ENCODE data around the gene RLBP1. TPM values are rescaled to one million over a fixed set of nuclear protein-coding genes. Genes with fewer than 3 reads are reported as not detected.

RLBP1 gene
- total RNA-seq, 1 experiment from 2014 or later = not detected

GRCh38 chr15:89243691-89244573, 22.6 kb upstream of the RLBP1 start, which contains the start of gene FANCI (continued):
- peak; percentile 49; the same call in 1 of the 2 replicates for TF ChIP-seq USF1 (CRISPR knock-in tag; IDR thresholded peaks at IDR 0.05)
- TF ChIP-seq, protein P1, sequence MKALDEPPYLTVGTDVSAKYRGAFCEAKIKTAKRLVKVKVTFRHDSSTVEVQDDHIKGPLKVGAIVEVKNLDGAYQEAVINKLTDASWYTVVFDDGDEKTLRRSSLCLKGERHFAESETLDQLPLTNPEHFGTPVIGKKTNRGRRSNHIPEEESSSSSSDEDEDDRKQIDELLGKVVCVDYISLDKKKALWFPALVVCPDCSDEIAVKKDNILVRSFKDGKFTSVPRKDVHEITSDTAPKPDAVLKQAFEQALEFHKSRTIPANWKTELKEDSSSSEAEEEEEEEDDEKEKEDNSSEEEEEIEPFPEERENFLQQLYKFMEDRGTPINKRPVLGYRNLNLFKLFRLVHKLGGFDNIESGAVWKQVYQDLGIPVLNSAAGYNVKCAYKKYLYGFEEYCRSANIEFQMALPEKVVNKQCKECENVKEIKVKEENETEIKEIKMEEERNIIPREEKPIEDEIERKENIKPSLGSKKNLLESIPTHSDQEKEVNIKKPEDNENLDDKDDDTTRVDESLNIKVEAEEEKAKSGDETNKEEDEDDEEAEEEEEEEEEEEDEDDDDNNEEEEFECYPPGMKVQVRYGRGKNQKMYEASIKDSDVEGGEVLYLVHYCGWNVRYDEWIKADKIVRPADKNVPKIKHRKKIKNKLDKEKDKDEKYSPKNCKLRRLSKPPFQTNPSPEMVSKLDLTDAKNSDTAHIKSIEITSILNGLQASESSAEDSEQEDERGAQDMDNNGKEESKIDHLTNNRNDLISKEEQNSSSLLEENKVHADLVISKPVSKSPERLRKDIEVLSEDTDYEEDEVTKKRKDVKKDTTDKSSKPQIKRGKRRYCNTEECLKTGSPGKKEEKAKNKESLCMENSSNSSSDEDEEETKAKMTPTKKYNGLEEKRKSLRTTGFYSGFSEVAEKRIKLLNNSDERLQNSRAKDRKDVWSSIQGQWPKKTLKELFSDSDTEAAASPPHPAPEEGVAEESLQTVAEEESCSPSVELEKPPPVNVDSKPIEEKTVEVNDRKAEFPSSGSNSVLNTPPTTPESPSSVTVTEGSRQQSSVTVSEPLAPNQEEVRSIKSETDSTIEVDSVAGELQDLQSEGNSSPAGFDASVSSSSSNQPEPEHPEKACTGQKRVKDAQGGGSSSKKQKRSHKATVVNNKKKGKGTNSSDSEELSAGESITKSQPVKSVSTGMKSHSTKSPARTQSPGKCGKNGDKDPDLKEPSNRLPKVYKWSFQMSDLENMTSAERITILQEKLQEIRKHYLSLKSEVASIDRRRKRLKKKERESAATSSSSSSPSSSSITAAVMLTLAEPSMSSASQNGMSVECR (CRISPR knock-in tag; IDR thresholded peaks at IDR 0.05; ENCODE audit: borderline replicate concordance) = peak; percentile 35; the same call in 1 of the 2 replicates
- no peak for TF ChIP-seq FOXJ3 (CRISPR knock-in tag; IDR thresholded peaks at IDR 0.05; ENCODE audit: borderline replicate concordance)
- peak; percentile 89 for TF ChIP-seq E2F4 (CRISPR knock-in tag; IDR thresholded peaks at IDR 0.05; ENCODE audit: borderline replicate concordance, low read depth)
- TF ChIP-seq NFE2L1 (CRISPR knock-in tag; IDR thresholded peaks at IDR 0.05) = peak; percentile 39; the same call in 1 of the 2 replicates
- TF ChIP-seq MYBL2 (CRISPR knock-in tag; IDR thresholded peaks at IDR 0.05) = 0 out of 2 replicates have a peak, but pooled peaks have one; percentile 46
- no peak for TF ChIP-seq PREB (CRISPR knock-in tag; IDR thresholded peaks at IDR 0.05; ENCODE audit: borderline replicate concordance)
- no peak for TF ChIP-seq TCF7 (CRISPR knock-in tag; IDR thresholded peaks at IDR 0.05; ENCODE audit: low read depth)
- TF ChIP-seq ETV6 (CRISPR knock-in tag; IDR thresholded peaks at IDR 0.05) = peak; percentile 19; the same call in 1 of the 2 replicates
- TF ChIP-seq CTCF (IDR thresholded peaks at IDR 0.05) = 0 out of 2 replicates have a peak, but pooled peaks have one; percentile 25
- TF ChIP-seq CREM (CRISPR knock-in tag; IDR thresholded peaks at IDR 0.05) = 0 out of 2 replicates have a peak, but pooled peaks have one; percentile 44
- TF ChIP-seq RORB (CRISPR knock-in tag; IDR thresholded peaks at IDR 0.05) = no peak
- peak; percentile 20; the same call in 1 of the 2 replicates for TF ChIP-seq ZNF232 (CRISPR knock-in tag; IDR thresholded peaks at IDR 0.05)
- TF ChIP-seq JUN (CRISPR knock-in tag; IDR thresholded peaks at IDR 0.05) = no peak
- TF ChIP-seq ZBTB43 (CRISPR knock-in tag; IDR thresholded peaks at IDR 0.05) = 0 out of 2 replicates have a peak, but pooled peaks have one; percentile 27
